Measurements from ENCODE around the gene IL11RA. TPM values are rescaled to one million over a fixed set of nuclear protein-coding genes. Genes with fewer than 3 reads are reported as not detected.
A peak's percentile ranks its signal among the peaks of the same experiment; 100 is the strongest.

The IL11RA gene
- total and polyA plus RNA-seq, 9 of the 15 experiments (the other 6 are each of a cell fraction or from before 2014, with no cell fraction given) = 0.11 to 5.8 (median 2.8) TPM

DNA sequence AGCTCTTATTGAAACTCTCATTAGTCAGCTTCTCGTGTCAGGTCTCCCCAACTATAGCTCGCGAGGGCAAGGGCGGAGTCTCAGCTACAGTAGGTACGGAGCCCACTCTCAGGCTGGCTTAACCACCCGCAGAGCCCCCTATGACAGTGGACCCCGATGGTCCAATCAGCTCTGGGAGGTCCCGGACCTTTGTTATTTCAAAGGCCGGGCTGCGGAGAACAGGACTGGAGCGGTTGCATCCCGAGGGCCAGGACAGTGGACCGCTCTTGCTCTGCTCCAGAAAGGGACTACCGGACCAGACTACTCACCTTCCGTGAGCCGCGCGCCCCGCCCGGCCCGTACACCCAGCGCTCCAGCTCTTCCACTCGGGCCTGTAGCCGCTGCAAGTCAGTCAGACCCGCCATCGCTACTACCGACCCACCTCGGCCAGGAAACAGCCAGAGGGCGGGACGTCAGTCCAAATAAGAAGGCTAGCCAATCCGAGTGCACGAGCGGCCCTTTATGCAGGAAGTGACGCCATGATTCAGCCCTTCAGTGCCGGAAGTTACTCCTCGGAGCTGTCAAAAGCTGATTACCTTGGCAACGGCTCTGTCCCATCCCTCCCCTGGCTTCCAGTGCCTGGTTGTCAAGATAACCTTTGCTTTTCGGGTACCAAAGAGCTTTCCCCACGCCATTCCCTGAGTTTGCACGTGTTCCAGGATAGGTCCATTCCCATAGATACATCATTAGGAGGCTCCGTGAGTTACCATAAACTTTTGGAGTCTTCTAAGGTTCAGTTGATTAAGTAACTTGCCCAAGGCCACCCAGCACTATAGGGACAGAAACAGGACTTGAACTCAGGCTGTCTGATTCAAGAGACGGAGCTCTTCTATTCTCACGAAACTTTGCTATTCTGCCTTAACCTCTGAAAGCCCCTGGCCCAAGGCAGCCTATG lies 31.7 kb upstream of the IL11RA start, which contains the start of gene DCTN3 (continued):
- TF ChIP-seq, protein P1, sequence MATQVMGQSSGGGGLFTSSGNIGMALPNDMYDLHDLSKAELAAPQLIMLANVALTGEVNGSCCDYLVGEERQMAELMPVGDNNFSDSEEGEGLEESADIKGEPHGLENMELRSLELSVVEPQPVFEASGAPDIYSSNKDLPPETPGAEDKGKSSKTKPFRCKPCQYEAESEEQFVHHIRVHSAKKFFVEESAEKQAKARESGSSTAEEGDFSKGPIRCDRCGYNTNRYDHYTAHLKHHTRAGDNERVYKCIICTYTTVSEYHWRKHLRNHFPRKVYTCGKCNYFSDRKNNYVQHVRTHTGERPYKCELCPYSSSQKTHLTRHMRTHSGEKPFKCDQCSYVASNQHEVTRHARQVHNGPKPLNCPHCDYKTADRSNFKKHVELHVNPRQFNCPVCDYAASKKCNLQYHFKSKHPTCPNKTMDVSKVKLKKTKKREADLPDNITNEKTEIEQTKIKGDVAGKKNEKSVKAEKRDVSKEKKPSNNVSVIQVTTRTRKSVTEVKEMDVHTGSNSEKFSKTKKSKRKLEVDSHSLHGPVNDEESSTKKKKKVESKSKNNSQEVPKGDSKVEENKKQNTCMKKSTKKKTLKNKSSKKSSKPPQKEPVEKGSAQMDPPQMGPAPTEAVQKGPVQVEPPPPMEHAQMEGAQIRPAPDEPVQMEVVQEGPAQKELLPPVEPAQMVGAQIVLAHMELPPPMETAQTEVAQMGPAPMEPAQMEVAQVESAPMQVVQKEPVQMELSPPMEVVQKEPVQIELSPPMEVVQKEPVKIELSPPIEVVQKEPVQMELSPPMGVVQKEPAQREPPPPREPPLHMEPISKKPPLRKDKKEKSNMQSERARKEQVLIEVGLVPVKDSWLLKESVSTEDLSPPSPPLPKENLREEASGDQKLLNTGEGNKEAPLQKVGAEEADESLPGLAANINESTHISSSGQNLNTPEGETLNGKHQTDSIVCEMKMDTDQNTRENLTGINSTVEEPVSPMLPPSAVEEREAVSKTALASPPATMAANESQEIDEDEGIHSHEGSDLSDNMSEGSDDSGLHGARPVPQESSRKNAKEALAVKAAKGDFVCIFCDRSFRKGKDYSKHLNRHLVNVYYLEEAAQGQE (IDR thresholded peaks at IDR 0.05; ENCODE audit: borderline replicate concordance) = no peak
- TF ChIP-seq, protein P1 (CRISPR knock-in tag; IDR thresholded peaks at IDR 0.05; ENCODE audit: low read depth) = no peak
- TF ChIP-seq RBM25 (IDR thresholded peaks at IDR 0.05; ENCODE audit: low read depth, low read length, severe bottlenecking) = peak; percentile 33
- peak; percentile 33 for TF ChIP-seq RBBP5 (IDR thresholded peaks at IDR 0.05; ENCODE audit: borderline replicate concordance, insufficient read depth, low read length, poor library complexity, severe bottlenecking)
- no peak for TF ChIP-seq ARID2 (IDR thresholded peaks at IDR 0.05)
- TF ChIP-seq CSDE1 (IDR thresholded peaks at IDR 0.05) = no peak
- TF ChIP-seq SNIP1 (IDR thresholded peaks at IDR 0.05; ENCODE audit: low read depth) = no peak
- TF ChIP-seq, protein P2, sequence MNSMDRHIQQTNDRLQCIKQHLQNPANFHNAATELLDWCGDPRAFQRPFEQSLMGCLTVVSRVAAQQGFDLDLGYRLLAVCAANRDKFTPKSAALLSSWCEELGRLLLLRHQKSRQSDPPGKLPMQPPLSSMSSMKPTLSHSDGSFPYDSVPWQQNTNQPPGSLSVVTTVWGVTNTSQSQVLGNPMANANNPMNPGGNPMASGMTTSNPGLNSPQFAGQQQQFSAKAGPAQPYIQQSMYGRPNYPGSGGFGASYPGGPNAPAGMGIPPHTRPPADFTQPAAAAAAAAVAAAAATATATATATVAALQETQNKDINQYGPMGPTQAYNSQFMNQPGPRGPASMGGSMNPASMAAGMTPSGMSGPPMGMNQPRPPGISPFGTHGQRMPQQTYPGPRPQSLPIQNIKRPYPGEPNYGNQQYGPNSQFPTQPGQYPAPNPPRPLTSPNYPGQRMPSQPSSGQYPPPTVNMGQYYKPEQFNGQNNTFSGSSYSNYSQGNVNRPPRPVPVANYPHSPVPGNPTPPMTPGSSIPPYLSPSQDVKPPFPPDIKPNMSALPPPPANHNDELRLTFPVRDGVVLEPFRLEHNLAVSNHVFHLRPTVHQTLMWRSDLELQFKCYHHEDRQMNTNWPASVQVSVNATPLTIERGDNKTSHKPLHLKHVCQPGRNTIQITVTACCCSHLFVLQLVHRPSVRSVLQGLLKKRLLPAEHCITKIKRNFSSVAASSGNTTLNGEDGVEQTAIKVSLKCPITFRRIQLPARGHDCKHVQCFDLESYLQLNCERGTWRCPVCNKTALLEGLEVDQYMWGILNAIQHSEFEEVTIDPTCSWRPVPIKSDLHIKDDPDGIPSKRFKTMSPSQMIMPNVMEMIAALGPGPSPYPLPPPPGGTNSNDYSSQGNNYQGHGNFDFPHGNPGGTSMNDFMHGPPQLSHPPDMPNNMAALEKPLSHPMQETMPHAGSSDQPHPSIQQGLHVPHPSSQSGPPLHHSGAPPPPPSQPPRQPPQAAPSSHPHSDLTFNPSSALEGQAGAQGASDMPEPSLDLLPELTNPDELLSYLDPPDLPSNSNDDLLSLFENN (IDR thresholded peaks at IDR 0.05; ENCODE audit: low read depth in 2 of 2, low read length in 2 of 2) = no peak
- TF ChIP-seq RBM39 (optimal IDR thresholded peaks at IDR 0.05; ENCODE audit: low read depth, low read length) = no peak
- peak; percentile 78; the same call in 1 of the 2 replicates for TF ChIP-seq PHF8 (IDR thresholded peaks at IDR 0.05; ENCODE audit: borderline replicate concordance, low read length)
- no peak for TF ChIP-seq MCM7 (IDR thresholded peaks at IDR 0.05)
- peak; percentile 81 for TF ChIP-seq RBFOX2 (IDR thresholded peaks at IDR 0.05; ENCODE audit: low read depth, low read length)
- TF ChIP-seq ZNF445 (CRISPR knock-in tag; IDR thresholded peaks at IDR 0.05; ENCODE audit: low read depth) = no peak
- TF ChIP-seq RCOR1 (IDR thresholded peaks at IDR 0.05; ENCODE audit: borderline replicate concordance in 1 of 2, low read depth in 2 of 2, low read length in 2 of 2) = peak in 1 of 2 experiments; percentile 61; a peak in 1 of 4 replicates
- TF ChIP-seq ZBTB17 (CRISPR knock-in tag; IDR thresholded peaks at IDR 0.05) = no peak
- no peak for TF ChIP-seq IRF2 (CRISPR knock-in tag; IDR thresholded peaks at IDR 0.05)
